HG03139 (cell line): ENCODE measurements around the gene TMEM81.

Experiments used
- ATAC-seq: cut with Tn5 transposase; IDR thresholded peaks from one replicate; pipeline ENCODE4 v1.9.1; 2021; ENCODE audit not compliant: unreplicated experiment

TMEM81 gene

DNA sequence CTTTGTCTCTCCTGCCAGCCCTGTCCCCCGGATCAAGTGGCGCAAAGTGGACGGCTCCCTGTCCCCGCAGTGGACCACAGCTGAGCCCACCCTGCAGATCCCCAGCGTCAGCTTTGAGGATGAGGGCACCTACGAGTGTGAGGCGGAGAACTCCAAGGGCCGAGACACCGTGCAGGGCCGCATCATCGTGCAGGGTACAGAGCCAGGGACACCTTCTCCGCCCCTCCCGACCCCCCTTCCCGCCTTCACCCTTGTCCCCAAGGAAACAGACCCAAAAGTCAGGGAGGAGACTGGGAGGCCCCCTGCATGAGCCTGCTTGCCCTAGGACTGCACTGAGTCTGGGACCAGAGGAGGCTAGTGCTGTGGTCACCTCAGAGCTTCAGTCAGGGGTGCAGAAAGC is 23.0 kb downstream of the TMEM81 start:
- no peak for ATAC-seq

DNA sequence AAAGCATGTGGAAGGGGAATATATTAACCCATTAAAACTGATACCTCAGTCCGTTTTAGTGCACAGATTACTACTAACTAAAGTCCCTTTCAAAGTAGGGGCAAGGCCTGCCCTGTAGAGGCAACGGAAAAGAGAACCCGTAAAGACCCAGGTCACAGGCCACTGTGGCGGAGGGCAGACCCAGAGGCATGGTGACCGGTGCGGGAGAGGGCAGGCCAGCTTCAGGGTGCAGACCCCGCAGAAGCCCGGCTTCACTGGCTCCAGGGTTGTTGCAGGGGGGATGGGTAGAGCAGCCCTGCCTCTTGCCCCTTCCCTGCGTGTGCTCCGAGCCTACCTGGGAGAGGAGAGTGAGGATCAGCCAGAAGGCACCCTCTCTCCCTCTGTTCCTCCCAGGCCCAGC is 23.5 kb downstream of the TMEM81 start:
- no peak for ATAC-seq

DNA sequence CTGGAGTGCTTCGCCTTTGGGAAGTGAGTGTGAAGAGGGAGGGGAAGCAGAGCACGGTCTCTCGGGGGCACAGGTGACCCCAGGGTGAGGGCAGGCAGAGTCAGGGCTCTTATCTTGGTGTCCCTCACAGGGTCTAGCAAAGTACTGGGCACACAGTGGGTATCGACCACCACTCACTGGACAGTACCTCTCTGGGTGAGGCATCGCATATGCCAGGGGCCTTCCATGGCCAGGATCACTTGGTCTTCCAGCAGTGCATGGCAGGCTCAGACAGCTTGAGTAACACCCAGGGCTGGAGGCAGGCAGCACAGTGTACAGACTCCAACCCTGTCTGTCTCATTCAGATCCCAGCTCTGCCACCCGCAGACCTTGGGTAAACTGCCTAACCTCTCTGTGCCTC is 24.6 kb downstream of the TMEM81 start:
- no peak for ATAC-seq

DNA sequence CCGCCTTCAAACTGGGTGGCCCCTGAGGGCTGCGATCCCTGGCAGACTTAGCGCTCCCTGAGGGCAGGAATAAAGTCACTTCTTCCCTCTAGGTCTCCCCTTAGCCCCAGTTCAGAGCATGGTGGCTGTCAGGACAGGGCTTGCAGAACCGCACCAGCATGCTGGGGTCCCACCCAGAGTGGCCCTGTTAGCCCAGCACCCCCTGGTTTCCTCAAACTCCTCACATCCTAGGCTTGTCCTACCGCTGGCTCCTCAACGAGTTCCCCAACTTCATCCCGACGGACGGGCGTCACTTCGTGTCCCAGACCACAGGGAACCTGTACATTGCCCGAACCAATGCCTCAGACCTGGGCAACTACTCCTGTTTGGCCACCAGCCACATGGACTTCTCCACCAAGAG is 25.4 kb downstream of the TMEM81 start:
- no peak for ATAC-seq

DNA sequence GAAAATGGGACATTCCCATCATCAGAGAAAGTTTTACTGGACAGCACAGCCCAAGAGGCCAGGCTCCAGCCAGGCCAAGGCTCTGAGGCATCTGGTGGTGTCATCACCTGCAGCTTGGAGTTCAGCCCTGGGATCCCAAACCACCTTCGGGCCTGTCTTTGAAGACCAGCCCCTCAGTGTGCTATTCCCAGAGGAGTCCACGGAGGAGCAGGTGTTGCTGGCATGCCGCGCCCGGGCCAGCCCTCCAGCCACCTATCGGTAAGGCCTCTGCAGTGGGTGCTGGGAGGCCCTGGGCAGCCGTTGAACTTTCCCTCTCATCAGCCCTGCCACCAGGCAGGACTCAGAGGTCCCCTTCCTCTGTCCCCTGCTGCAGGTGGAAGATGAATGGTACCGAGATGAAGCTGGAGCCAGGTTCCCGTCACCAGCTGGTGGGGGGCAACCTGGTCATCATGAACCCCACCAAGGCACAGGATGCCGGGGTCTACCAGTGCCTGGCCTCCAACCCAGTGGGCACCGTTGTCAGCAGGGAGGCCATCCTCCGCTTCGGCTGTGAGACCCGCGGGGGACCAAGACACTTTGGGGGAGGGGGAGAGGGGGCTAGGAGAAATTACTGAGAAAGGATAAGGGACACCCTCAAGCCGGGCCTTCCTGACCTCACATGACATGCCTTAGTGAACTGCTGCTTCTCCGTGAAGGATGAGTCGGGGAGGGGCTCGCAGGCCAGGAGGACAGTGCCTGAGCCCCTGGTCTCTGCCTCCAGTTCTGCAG is 26.3 kb downstream of the TMEM81 start:
- ATAC-seq = no peak

DNA sequence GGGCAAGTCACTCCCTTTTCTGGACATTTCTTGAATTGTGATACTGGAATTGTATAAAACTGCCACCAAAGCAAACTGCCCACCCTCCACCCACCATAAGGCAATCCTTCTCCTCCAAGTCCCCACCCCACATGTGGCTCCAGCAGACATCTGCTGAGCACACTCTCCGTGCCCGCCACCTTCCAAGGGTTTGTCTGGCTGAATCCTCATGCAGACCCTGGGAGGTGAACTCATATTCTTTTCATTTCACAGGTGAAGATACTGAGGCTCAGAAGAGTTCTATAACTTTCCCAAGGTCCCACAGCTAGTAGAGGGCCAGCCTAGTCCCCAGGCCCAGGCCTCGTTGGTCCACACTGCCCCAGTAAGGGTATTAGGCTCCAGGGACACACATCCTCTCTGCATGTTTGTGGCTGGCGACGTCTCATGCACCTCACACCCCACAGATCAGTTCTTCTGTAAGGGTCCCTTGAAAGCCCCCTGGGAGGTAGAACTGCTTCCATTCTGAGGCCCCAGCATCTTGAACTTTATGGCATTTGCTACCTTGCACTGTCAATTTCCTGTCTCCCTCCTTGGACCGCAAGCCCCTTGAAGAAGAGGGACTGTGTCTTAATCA is 27.2 kb downstream of the TMEM81 start:
- ATAC-seq = no peak

DNA sequence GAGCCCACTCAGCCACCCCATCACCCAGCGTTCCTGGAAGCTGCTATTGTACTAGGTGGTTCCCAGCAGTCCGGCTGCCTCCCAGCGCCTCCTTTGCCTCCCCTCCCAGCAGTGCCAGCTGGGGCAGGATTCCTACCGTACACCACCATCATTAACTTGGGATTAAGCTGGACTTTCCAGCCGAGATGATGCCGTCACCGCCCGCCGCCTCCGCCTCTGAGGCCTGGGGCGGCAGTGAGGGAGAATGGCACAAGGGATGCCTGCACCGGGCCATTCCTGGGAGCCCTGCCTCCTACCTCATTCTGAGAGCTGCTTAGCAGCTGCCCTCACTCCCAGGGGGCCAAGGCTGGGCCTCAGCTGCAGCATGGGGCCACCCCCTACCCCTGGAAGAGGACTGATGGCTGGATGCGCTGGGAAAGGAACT is 28.1 kb downstream of the TMEM81 start:
- no peak for ATAC-seq

DNA sequence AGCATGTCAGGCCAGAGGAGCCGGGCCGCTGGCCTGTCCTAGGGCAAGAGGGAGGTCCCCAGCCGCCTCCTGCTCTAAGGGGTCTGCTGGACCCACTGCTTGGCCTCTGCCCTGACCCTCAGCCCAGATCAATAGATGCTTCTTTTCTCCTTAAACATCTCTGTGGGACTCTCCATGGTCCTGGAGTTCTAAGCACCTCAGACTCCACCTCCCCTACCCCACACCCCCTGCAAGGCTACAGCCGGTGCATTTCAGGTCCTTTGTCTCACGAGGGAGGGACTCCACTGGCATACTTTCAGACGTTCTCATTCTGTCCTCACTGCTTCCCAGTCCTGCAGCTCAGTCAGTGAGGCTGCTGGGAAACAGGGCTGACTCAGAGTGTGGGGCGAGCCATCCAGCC is 30.2 kb downstream of the TMEM81 start:
- no peak for ATAC-seq

DNA sequence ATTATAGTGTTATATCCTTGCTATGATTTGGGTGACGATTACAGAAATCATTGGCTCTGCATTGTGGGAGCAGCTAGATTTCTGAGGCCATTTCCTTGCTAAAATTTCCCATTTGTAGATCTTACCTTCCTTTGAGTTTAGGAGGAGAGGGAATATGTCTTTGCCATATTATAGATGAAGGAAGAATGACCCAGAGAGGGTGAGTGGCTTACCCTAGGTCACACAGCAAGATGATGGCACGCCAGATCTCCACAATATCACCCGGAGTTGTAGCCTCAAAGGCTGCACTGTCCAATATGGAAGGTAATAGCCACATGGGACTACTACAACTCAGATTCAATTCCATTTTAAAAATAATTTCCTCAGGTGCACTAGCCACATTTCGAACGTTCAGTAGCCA is 31.0 kb downstream of the TMEM81 start:
- no peak for ATAC-seq

DNA sequence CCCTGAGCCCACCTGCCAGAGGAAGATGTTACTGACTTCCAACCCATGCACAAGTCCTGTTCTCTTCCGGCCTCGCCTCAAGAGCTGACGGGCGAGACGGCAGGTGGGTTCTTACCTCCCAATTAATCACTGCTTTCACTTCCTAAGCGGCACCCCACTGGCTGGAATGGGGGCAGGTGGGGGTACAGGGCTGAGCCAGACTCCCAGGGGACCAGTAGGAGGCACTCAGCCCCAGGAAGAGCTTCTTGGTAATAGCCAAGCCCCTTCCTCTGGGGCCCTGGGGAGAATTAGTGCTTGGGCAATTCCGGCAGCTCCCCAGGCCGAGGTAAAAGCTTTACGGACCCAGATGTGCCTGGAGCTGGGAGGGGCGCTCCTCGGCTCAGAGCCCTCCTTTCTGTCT is 31.6 kb downstream of the TMEM81 start:
- ATAC-seq = no peak

DNA sequence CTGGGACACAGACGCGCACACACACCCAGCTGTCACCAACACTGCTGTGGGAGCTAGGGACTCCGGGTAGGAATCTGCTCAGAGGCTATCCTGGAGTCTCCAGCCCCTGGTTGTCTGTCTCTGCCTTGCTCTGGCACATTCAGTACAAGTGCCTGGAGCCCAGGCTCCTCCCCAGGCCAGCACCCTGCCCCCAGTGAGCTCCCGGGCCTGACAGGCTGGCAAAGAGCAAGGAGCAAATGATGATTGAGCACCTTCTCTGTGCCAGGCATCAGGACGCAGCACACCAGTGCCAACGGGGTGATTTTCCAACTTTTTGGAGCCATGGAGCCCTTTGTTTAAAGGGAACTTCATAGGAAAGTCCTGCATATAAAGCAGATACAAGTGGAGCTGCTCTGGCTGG is 34.8 kb downstream of the TMEM81 start:
- ATAC-seq = no peak

DNA sequence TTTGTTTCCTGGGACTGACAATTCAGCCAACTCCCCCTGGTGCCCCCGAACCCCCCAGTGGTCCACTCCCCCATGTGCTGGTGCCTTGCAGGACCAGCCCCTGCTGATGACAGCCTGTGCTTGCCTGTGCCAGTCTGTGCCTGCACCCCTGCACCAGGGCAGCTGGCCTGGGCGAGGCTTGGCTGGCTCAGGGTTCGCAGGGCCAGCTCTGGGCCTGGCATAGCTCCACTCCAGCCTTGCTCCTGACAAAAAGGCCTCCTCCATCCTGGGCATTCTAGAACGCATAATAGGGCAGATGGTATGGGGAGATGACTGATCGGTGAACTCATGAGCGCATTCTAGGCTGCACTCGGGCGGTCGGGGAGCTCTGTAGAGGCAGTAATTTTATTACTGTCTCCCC is 35.9 kb downstream of the TMEM81 start:
- no peak for ATAC-seq

DNA sequence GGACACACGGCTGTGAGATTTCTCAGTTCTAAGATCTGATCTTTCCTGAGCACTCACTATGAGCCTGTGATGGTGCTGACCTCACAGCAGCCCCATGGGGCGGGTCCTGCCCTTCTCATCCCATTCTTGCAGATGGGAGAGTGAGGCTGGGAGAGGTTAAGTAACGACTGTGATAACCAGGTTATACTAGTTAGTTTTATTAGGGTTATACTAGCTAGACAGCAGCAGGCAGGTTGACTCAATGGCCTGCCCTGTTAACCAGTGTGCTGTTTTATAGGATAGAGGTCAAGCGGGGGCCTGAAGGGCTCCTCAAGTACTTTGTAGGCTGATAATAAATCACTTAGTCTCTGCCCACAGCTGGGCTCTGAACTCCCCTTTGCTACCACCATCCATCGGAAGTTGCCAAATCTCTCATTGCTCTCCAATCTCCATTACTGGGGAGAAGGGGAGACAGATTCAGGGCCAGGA is 36.5 kb downstream of the TMEM81 start:
- ATAC-seq = no peak

DNA sequence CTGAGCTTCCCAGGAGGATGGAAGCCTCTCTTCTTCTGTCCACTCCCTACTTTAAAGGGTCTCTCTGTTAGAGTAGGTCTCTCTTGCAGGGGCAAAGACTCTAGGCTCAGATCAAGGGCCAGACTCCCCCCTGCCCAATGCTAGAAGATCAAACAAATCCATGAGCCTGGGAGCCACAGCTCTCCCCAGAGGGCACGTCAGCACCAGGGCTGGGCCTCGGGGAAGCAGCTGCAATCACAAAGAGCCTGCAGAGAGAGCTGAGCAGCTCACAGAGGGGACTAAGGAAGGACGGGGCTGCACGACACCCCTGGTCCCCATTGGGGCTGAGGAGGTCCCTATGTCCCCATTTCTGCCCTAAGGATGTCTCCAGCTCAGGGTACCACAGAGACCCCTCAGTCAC is 37.4 kb downstream of the TMEM81 start:
- no peak for ATAC-seq

DNA sequence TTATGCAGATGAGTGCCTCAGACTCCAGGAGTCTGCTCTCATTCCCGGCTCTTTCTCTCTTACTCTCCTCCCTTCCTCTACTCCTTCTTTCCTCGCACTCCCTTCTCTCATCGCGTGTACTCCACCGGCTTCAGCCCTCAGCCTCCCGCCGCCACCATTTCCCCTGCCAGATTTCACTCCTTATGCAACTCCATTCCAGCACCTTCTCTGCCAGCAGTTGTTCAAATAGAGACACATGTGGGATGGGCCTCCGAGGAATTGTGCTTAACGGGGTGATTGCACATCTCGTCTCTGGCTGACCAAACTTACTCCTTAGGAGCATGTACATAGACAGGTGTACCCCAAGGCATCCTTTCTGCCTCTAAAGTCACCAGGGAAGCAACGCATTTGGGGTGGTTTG is 39.1 kb downstream of the TMEM81 start:
- no peak for ATAC-seq

DNA sequence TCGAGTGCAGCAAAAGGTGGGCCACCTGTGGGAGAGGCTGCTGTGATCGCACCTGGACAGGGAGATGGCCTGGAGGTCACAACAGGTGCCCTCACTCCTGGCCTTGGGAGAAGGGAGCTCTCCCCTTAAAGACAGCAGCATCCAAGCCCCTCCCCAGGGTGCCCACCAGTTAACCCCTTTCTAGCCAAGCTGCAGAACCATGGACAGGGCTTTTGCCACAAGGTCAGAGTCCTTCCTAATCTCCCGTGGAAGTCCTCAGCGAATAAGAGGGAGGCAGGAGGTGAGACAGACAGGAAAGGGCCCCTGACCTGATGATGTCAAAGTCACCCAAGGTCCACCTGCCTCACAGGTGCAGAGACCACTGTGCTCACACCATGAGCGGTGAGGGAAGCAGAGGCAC is 39.5 kb downstream of the TMEM81 start:
- ATAC-seq = no peak

DNA sequence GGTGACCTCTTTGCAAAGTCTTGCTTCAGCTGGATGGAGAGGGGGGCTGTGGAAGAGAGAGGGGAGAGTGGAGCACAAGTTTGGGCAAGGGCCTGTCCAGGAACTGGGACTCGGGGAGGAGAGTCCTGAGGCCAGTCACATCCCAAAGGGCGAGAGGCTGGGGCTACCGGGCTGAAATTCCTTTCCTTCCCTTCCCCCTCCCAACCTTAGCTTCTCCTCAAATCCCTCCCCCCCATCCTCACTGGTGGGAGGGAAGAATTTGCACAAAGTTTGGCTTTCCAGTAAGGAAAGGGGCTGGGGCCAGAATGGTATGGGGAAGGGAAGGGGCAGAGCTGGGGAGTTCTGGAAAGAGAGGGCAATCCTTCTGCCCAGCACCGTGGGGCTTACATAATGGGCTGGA is 40.4 kb downstream of the TMEM81 start:
- ATAC-seq = no peak

DNA sequence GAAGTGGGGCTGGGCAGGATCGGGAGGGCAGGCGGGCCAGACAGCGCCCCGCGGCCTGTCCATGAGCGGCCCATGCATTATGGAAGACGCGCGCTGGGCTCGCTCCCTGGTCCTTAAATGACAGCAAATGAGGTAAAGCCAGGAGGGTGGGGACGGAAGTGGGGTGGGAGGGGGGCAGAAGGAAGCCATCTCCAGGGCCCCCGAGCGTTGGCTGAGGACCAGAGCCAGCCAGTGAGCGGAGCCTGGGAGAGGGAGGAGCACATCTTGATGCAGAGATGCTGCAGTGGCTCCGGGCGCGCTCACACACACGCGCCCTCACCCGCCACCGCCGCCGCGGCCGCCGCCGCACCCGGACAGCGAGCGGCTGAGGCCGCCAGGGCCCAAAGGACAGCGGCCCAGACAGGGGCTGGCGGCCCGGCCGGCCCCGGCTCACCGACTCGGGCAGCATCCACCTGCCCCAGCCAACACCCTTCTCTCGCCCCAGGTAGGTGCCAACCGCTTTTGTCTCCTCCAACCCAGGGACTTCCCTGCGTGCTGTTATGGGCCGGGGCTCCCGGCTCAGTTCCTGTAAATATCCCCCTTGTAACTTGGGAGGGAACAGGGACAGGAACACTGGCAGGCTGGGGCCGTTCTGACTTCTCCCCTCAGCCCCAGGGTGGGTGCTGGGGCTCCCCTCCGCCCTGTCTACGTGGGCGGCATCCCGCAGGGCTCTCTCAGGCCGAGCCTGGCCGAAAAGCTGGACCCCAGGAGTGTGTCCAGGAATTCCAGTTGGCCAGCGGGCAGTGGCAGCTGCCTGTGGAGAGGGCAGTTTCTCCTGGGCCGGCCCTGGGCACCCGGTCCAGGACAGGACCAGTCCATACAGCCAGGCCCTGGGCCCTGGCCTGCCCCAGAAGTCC is 41.1 kb downstream of the TMEM81 start, which contains the start of gene CNTN2:
Gene CNTN2 (plus strand): TSS at position 302 of the 896 bp plus-strand sequence. CDS start 9,974 bp downstream, outside the sequence.
- ATAC-seq = no peak

DNA sequence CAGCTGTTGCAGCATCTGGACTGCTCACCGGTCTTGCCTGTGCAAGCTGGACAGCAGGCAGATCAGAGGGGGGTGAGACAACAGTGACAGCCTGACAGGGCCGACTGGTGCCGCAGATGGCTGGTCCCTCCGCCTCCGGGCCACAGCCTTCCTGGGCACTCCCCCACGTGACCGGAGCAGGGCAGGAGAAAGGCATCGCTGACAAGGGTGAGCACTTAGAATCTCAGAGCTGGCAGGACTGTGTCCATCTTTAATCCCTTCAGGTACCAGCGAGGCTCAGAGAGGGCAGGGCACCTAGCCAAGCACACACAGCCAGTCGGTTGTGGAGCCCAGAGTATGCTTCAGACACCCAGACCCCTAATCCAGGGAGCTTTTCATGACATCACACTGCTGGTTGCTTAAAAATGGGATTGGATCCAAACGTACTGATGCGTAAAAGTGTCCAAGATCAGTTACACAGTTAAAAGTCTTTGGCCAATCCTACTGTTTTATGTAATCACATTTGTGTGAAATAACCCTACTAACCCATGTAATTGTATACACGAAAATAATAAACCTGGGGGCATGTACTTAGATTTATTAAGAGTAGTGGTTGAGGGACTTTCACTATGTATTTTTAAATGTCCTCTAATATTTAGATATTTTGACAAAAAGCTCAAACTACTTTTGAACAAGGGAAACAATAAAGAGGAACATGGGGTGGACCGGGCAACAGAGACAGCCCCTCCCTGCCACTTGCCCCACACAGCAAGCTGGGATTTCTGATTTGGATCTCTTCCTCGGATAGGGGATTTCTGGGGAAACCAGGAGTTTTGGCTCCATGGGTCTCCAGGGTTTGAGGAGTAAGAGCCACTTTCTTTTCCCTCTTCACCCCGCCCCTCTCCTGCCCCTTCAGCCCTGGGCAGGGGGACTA is 42.0 kb downstream of the TMEM81 start:
- ATAC-seq = no peak

DNA sequence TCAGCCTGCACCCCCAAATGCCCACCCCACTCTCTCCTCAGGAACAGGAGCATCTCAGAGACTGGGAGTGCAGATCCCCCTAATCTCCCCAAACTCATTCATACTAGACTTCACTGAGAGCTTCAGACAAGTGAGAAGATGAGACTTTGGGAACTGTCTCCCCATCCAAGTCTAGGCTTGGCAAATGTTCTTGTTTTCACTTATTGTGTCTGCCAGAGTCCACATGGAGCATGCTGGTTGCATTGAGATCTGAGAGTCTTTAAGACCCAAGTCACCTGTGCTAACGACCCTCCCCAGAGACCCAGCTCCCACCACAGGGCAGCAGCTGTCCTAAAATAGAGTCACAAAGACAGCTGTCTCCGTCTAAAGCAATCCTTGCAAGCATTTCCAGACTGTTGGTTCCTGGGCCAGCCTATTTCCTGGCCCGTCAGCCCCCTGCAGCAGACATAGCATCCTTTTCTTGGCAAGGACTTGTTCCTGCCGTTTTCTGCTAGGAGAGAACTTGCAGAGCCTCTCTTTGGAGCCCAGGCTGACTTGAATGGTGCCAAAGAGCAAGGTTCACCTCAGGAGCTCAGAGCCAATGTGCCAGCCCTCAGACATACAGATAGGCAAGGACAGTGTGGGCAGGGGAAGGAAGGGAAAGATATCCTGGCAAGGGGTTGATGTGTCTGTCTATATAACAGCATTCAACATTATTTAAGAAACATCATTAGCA is 43.1 kb downstream of the TMEM81 start:
- ATAC-seq = no peak
